H1 (cell line): ENCODE data around the gene PRLHR. TPM values are rescaled to one million over a fixed set of nuclear protein-coding genes. Genes with fewer than 3 reads are reported as not detected.

Experiments used
- CTCF ChIA-PET: fragments of 300-600 bp; sonication (Branson Sonifier 250); formaldehyde crosslinking; loops from one replicate; lab custom pipeline; 2021; ENCODE audit not compliant: partially characterized antibody; lab: Charles Lee
- POLR2A ChIA-PET: fragments of 300-600 bp; sonication (Branson Sonifier 250); formaldehyde crosslinking; loops from one replicate; lab custom pipeline; 2021; ENCODE audit warnings: inconsistent platforms; ENCODE audit not compliant: partially characterized antibody; lab: Charles Lee
- DNase-seq, 2 experiments: peaks; one replicate each; pipeline versions ENCODE4 v3.0.0 to v3.0.0-alpha.2; 2010 to 2022; ENCODE audit warnings: low spot score in 2 of 2, low read depth in 1 of 2, mixed read lengths in 1 of 2
- FAIRE-seq: peaks from 2 replicates; lab custom pipeline; 2011; peaks lifted over from hg19 to GRCh38; lab: Jason Lieb, UNC
- H2AFZ ChIP-seq: 2 replicates; pipeline ENCODE4 v1.8.1; 2012; ENCODE audit warnings: low read length, inconsistent platforms
- H2AK5ac ChIP-seq: 2 replicates; pipeline ENCODE4 v1.6.1; 2013; ENCODE audit warnings: low read depth, low read length
- H2BK120ac ChIP-seq: replicated peaks from 2 replicates; pipeline ENCODE3; 2013; ENCODE audit warnings: low read depth, low read length, inconsistent platforms
- H2BK12ac ChIP-seq: 2 replicates; pipeline ENCODE4 v1.6.1; 2013; ENCODE audit warnings: low read depth, low read length
- H2BK15ac ChIP-seq: 2 replicates; pipeline ENCODE4 v1.6.1; 2013; ENCODE audit warnings: low read length
- H2BK20ac ChIP-seq: 2 replicates; pipeline ENCODE4 v1.6.1; 2013; ENCODE audit warnings: low read length
- H2BK5ac ChIP-seq: 2 replicates; pipeline ENCODE4 v1.6.1; 2013; ENCODE audit warnings: low read depth, low read length
- H3K14ac ChIP-seq: 2 replicates; pipeline ENCODE4 v1.6.1; 2013; ENCODE audit warnings: inconsistent platforms; ENCODE audit not compliant: insufficient read length
- H3K18ac ChIP-seq: 2 replicates; pipeline ENCODE4 v1.6.1; 2013; ENCODE audit warnings: low read length; ENCODE audit errors: extremely low read depth
- H3K23ac ChIP-seq: 2 replicates; pipeline ENCODE4 v1.6.1; 2013; ENCODE audit warnings: inconsistent platforms; ENCODE audit not compliant: insufficient read length
- H3K23me2 ChIP-seq: 2 replicates; pipeline ENCODE4 v1.6.1; 2013; ENCODE audit warnings: low read depth, low read length
- H3K27ac ChIP-seq: 2 replicates; pipeline ENCODE4 v1.6.1; 2011; ENCODE audit warnings: low read depth, low read length, inconsistent platforms
- H3K27me3 ChIP-seq, 4 experiments: replicated peaks in 1 of 4; 1 replicate in 1 of 4; 2 replicates in 3 of 4; pipeline versions ENCODE4 v1.6.1 to v1.8.1; 2011 to 2013; ENCODE audit warnings: low read length in 3 of 4, mild to moderate bottlenecking in 3 of 4, inconsistent platforms in 2 of 4, mixed read lengths in 2 of 4, moderate library complexity in 1 of 4; ENCODE audit not compliant: control insufficient read depth in 3 of 4, insufficient read depth in 3 of 4; ENCODE audit errors: extremely low read depth in 1 of 4
- H3K36me3 ChIP-seq, 4 experiments: 2 replicates each; pipeline versions ENCODE4 v1.6.1 to v1.8.1; 2011 to 2013; ENCODE audit warnings: mild to moderate bottlenecking in 4 of 4, low read length in 3 of 4, moderate library complexity in 2 of 4, control low read depth in 1 of 4, inconsistent platforms in 1 of 4; ENCODE audit not compliant: insufficient read depth in 4 of 4, control insufficient read depth in 2 of 4
- H3K4ac ChIP-seq: replicated peaks from 2 replicates; pipeline ENCODE3; 2013; ENCODE audit warnings: low read length, low read depth, mixed read lengths, inconsistent platforms; ENCODE audit not compliant: insufficient read length
- H3K4me1 ChIP-seq, 4 experiments: replicated peaks in 1 of 4; 1 replicate in 1 of 4; 2 replicates in 3 of 4; pipeline versions ENCODE4 v1.6.1 to v1.8.1; 2011 to 2013; ENCODE audit warnings: low read length in 3 of 4, inconsistent platforms in 2 of 4, mixed read lengths in 1 of 4; ENCODE audit not compliant: insufficient read depth in 4 of 4, control insufficient read depth in 3 of 4
- H3K4me2 ChIP-seq, 2 experiments: 2 replicates each; pipeline versions ENCODE4 v1.6.1 to v1.8.1; 2011 to 2013; ENCODE audit warnings: low read depth in 2 of 2, low read length in 2 of 2, control low read depth in 1 of 2, inconsistent platforms in 1 of 2, mild to moderate bottlenecking in 1 of 2; ENCODE audit not compliant: insufficient read depth in 1 of 2
- H3K4me3 ChIP-seq, 4 experiments: fragments of 200-600, 300-600 bp in 1 of 4; sonication (generic), shearing (Covaris generic), sonication (Bioruptor Twin) in 1 of 4; 2 replicates each; pipeline versions ENCODE4 v1.5.1 to v1.8.1; 2011 to 2016; ENCODE audit warnings: low read length in 4 of 4, low read depth in 3 of 4, control low read depth in 2 of 4, inconsistent platforms in 2 of 4, mild to moderate bottlenecking in 2 of 4, mixed read lengths in 1 of 4, moderate library complexity in 1 of 4; ENCODE audit not compliant: insufficient read depth in 2 of 4; ENCODE audit errors: extremely low read depth in 1 of 4
- H3K56ac ChIP-seq: replicated peaks from 2 replicates; pipeline ENCODE3; 2013; ENCODE audit warnings: low read depth, mild to moderate bottlenecking, mixed read lengths, low read length, inconsistent platforms; ENCODE audit not compliant: insufficient read length
- H3K79me1 ChIP-seq: 2 replicates; pipeline ENCODE4 v1.6.1; 2013; ENCODE audit warnings: low read depth, low read length, control low read depth
- H3K79me2 ChIP-seq, 2 experiments: 2 replicates each; pipeline versions ENCODE4 v1.6.1 to v1.8.1; 2012 to 2013; ENCODE audit warnings: low read length in 2 of 2, mild to moderate bottlenecking in 2 of 2, inconsistent platforms in 1 of 2; ENCODE audit not compliant: insufficient read depth in 2 of 2, control insufficient read depth in 1 of 2
- H3K9ac ChIP-seq, 4 experiments: replicated peaks in 1 of 4; 1 replicate in 1 of 4; 2 replicates in 3 of 4; pipeline versions ENCODE4 v1.6.1 to v1.8.1; 2011 to 2013; ENCODE audit warnings: low read depth in 3 of 4, low read length in 3 of 4, control low read depth in 2 of 4, mild to moderate bottlenecking in 2 of 4, moderate library complexity in 2 of 4, inconsistent platforms in 1 of 4; ENCODE audit errors: extremely low read depth in 1 of 4
- H3K9me3 ChIP-seq, 2 experiments: 2 replicates each; pipeline versions ENCODE4 v1.6.1 to v1.8.1; 2012 to 2013; ENCODE audit warnings: mild to moderate bottlenecking in 2 of 2, moderate library complexity in 2 of 2, control low read depth in 1 of 2, inconsistent platforms in 1 of 2, low read depth in 1 of 2, low read length in 1 of 2, mixed read lengths in 1 of 2; ENCODE audit not compliant: insufficient read depth in 2 of 2
- H4K20me1 ChIP-seq, 2 experiments: replicated peaks in 1 of 2; 2 replicates each; pipeline versions ENCODE3 to v1.8.1; 2011 to 2013; ENCODE audit warnings: inconsistent platforms in 2 of 2, low read length in 2 of 2, mild to moderate bottlenecking in 1 of 2; ENCODE audit not compliant: insufficient read depth in 2 of 2, control insufficient read depth in 1 of 2
- H4K5ac ChIP-seq: 2 replicates; pipeline ENCODE4 v1.6.1; 2013; ENCODE audit warnings: low read length, low read depth, mixed read lengths, inconsistent platforms; ENCODE audit not compliant: insufficient read length
- H4K8ac ChIP-seq: 2 replicates; pipeline ENCODE4 v1.8.0; 2013; ENCODE audit warnings: mild to moderate bottlenecking, moderate library complexity, low read length, inconsistent platforms; ENCODE audit not compliant: insufficient read depth; ENCODE audit errors: extremely low read depth
- H4K91ac ChIP-seq: replicated peaks from 2 replicates; pipeline ENCODE3; 2013; ENCODE audit warnings: low read length, mixed read lengths, inconsistent platforms; ENCODE audit not compliant: insufficient read length
- ASH2L ChIP-seq: fragments of 200-600, 300-600 bp; sonication (generic); IDR thresholded peaks from one replicate; pipeline ENCODE4 v1.7.1; 2017; ENCODE audit warnings: low read length
- BRCA1 ChIP-seq: IDR thresholded peaks from 2 replicates; pipeline ENCODE4 v1.6.1; 2012; ENCODE audit warnings: low read depth, low read length, improper control_type of control experiment
- CTBP2 ChIP-seq: IDR thresholded peaks from 2 replicates; pipeline ENCODE4 v1.7.0; 2011; ENCODE audit warnings: borderline replicate concordance, mild to moderate bottlenecking, moderate library complexity, mixed read lengths, low read length; ENCODE audit not compliant: insufficient read depth, insufficient read length
- EZH2 ChIP-seq: fragments of 200-600 bp; sonication (generic); IDR thresholded peaks from 2 replicates; pipeline ENCODE4 v1.7.1; 2012; ENCODE audit warnings: low read depth, mild to moderate bottlenecking, moderate library complexity, low read length, inconsistent platforms; ENCODE audit not compliant: severe bottlenecking
- GABPA ChIP-seq: IDR thresholded peaks from 2 replicates; pipeline ENCODE4 v1.6.1; 2011; ENCODE audit warnings: mild to moderate bottlenecking, low read length, moderate library complexity, borderline replicate concordance; ENCODE audit not compliant: insufficient read depth
- JUND ChIP-seq: IDR thresholded peaks from 2 replicates; pipeline ENCODE4 v1.6.1; 2011; ENCODE audit warnings: mild to moderate bottlenecking, improper control_type of control experiment, low read length
- PHF8 ChIP-seq: fragments of 200-600 bp; sonication (generic); conservative IDR thresholded peaks from 2 replicates; pipeline ENCODE4 v1.7.1; 2012; ENCODE audit warnings: low read depth, mild to moderate bottlenecking, inconsistent platforms, low read length, moderate library complexity
- POLR2AphosphoS5 ChIP-seq: IDR thresholded peaks from 2 replicates; pipeline ENCODE4 v1.6.1; 2011; ENCODE audit warnings: low read depth, low read length
- RBBP5 ChIP-seq: IDR thresholded peaks from 2 replicates; pipeline ENCODE4 v1.7.1; 2012; ENCODE audit warnings: low read depth, mild to moderate bottlenecking, inconsistent platforms, low read length, moderate library complexity, borderline replicate concordance
- TAF1 ChIP-seq: IDR thresholded peaks from 2 replicates; pipeline ENCODE4 v1.6.1; 2011; ENCODE audit warnings: mild to moderate bottlenecking, low read depth, low read length
- TBP ChIP-seq: IDR thresholded peaks from 2 replicates; pipeline ENCODE4 v1.6.1; 2011; ENCODE audit warnings: low read depth, low read length, improper control_type of control experiment
- WGBS, 2 experiments: shearing (Covaris generic) in 1 of 2; methylation state at CpG; one replicate each; pipeline versions ENCODE4 v1.1.6 to v1.1.7; 2013 to 2015; ENCODE audit warnings: low lambda C conversion rate in 2 of 2, mixed read lengths in 2 of 2, inconsistent platforms in 1 of 2, low coverage in 1 of 2, missing lambda C conversion rate in 1 of 2; ENCODE audit not compliant: insufficient replicate concordance in 2 of 2, insufficient coverage in 1 of 2, insufficient read length in 1 of 2; ENCODE audit errors: extremely low coverage in 1 of 2, missing lambda C conversion rate in 1 of 2; 5-methylcytosine and 5-hydroxymethylcytosine counted together
- polyA plus RNA-seq, 7 experiments: library from polyadenylated mRNA; depleted of rRNA in 3 of 7; stranded (reverse) in 5 of 7; unstranded in 2 of 7; fragments of >200 nt in 5 of 7; fragments of 200-250 nt in 2 of 7; gene quantifications; 1 replicate in 5 of 7; 2 replicates in 1 of 7; 4 replicates in 1 of 7; pipeline versions ENCODE4 v1.2.1 to v1.2.3, GENCODE V29; 2011 to 2013; ENCODE audit warnings: missing spikeins in 2 of 7, mixed read lengths in 2 of 7
- total RNA-seq: library from RNA; stranded (reverse); fragmentation: NEBNext Ultra II Directional; extraction: Animal tissue kit (Norgen Biotek cat#: 25700); gene quantifications from 2 replicates; pipeline ENCODE4 v1.2.1, GENCODE V29; 2021

The PRLHR gene
- total and polyA plus RNA-seq, 2 of the 8 experiments (the other 6 are each of a cell fraction or from before 2014, with no cell fraction given) = not detected

DNA sequence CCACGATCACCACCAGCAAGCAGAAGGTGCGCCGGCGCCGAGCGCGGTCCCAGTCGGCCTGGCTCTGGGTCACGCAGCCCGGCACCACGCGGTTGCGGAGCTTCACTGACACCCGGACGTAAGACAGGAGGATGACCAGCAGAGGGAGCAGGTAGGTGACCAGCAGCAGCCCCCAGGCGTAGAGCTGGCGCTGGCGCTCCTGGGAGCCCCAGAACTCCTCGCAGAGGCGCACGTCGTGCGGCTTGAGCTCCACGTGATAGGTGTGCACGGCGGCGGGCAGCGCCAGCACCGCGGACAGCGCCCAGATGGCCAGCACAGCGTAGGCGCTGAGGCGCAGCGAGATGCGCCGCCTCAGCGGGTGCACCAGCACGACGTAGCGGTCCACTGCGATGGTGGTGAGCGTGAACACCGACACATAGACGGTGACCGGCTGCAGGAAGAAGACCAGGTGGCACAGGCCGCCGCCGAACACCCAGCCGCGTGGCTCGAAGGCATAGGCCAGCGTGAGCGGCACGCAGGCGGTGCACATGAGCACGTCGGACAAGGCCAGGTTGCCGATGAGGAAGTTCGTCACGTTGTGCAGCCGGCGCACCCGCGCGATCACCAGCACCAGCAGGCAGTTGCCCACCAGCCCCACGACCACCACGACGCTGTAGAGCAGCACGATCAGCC is 920 bp downstream of the PRLHR start:
- WGBS, 2 experiments = 19% methylated on average over 52 of the region's 70 CpGs; no CpG with 5 or more reads in 1 of the 2 experiments
- Histone ChIP-seq H4K20me1 (peaks cover 2 to 7% of the 10 kb centered on the region in 2 experiments), H3K4me2 (peak overlapping the region; percentile 91 to 93), H3K23ac (no peak overlapping the region), H2BK20ac (0 out of 2 replicates have a peak overlapping the region, but pooled peaks have one; percentile 53), H3K4ac (no peak overlapping the region), H2BK15ac (0 out of 2 replicates have a peak overlapping the region, but pooled peaks have one; percentile 76), H2BK5ac (no peak overlapping the region; the same call in 1 of the 2 replicates), H3K79me1 (no peaks in the 10 kb centered on the region), H3K18ac (no peak overlapping the region), H3K79me2 (no peaks in the 10 kb centered on the region), H4K91ac (no peak overlapping the region), H3K23me2 (peaks cover 12% of the 10 kb centered on the region; the same call in 1 of the 2 replicates), H3K27ac (no peak overlapping the region), H3K36me3 (no peaks in the 10 kb centered on the region), H3K4me1 (peaks cover 0 to 17% (median 12%) of the 10 kb centered on the region in 4 experiments; a peak in 5 of 7 replicates), H3K14ac (no peak overlapping the region), H4K5ac (no peak overlapping the region), H3K9ac (no peak overlapping the region), H2BK120ac (no peak overlapping the region), H3K4me3 (peak overlapping the region in 3 of 4 experiments; percentile 6 to 60 (median 26); a peak in 4 of 8 replicates), H2AK5ac (no peak overlapping the region), H2BK12ac (0 out of 2 replicates have a peak overlapping the region, but pooled peaks have one; percentile 35), H4K8ac (peak overlapping the region; percentile 86), H3K9me3 (no peaks in the 10 kb centered on the region; a peak in 1 of 4 replicates), H3K56ac (no peak overlapping the region), H2AFZ (no peak overlapping the region), H3K27me3 (peaks cover 17 to 41% (median 33%) of the 10 kb centered on the region in 4 experiments)
- ChIA-PET POLR2A (interaction anchor here (0.6 to 1.0 kb wide), 2 partner anchors 80 to 98 kb away, joined by 3 to 4 read pairs; no protein-coding TSS in a partner anchor), CTCF (interaction anchor here (0.6 to 2.4 kb wide), 27 partner anchors 11 to 251 kb away, joined by 3 to 23 read pairs (median 4); no protein-coding TSS in a partner anchor)
- peak; percentile 39 for FAIRE-seq
- DNase-seq = peak; percentile 90 to 93
- TF ChIP-seq POLR2AphosphoS5 (no peak), TAF1 (0 out of 2 replicates have a peak, but pooled peaks have one; percentile 45), ASH2L (peak; percentile 46), CTBP2 (peak; percentile 65), PHF8 (no peak), GABPA (peak; percentile 62; the same call in 1 of the 2 replicates), RBBP5 (no peak), EZH2 (no peak), JUND (peak; percentile 7; the same call in 1 of the 2 replicates), TBP (no peak; the same call in 1 of the 2 replicates), BRCA1 (no peak)
